Activated CD4-positive, alpha-beta T cell treated with anti-CD3 and anti-CD28 coated beads, Interleukin-2, amount 10 ng/mL, durations not matched to agents 24 days and 14 days (primary cell): ENCODE data around the gene TMEM176A. TPM values are rescaled to one million over a fixed set of nuclear protein-coding genes. Genes with fewer than 3 reads are reported as not detected.

Experiments used
- DNase-seq: peaks from one replicate; pipeline ENCODE4 v3.0.0; 2022
- H3K27ac Mint-ChIP-seq: one replicate; pipeline ENCODE4 v1.8.0; 2022; ENCODE audit warnings: mild to moderate bottlenecking, mixed read lengths
- H3K27me3 Mint-ChIP-seq: one replicate; pipeline ENCODE4 v1.8.0; 2022; ENCODE audit warnings: mixed read lengths
- H3K36me3 Mint-ChIP-seq: one replicate; pipeline ENCODE4 v1.8.0; 2022; ENCODE audit warnings: low read depth, mild to moderate bottlenecking, mixed read lengths
- H3K4me1 Mint-ChIP-seq: one replicate; pipeline ENCODE4 v1.8.0; 2021; ENCODE audit warnings: mixed read lengths
- H3K4me3 Mint-ChIP-seq: one replicate; pipeline ENCODE4 v1.8.0; 2022; ENCODE audit warnings: mild to moderate bottlenecking, moderate library complexity, mixed read lengths
- H3K9me3 Mint-ChIP-seq: one replicate; pipeline ENCODE4 v1.8.0; 2021; ENCODE audit warnings: mixed read lengths
- intact Hi-C: fragments of 100-400 bp; cut with micrococcal nuclease; formaldehyde crosslinking; loops from one replicate; pipeline ENCODE4 v1.15.1; 2023
- total RNA-seq: library from RNA; stranded (reverse); gene quantifications from 2 replicates; pipeline ENCODE4 v1.2.3, GENCODE V29; 2022

TMEM176A gene
- total RNA-seq, 1 donor from 2014 or later, result not detected

DNA sequence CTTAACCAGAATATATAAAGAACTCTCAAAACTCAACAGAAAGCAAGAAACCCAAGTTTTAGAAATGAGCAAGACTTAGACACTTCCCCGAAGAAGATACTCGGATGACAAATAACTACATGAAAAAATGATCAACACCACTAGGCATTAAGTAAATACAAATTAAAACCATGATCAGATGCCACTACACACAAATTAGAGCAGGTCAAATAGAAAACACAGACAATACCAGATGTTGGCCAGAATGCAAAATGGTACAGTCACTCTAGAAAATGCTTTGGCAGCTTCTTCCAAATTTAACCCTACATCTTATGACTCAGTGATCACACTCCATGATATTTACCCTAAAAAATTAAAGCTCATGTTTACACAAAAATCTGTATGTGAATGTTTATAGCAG lies 18.4 kb downstream of the TMEM176A start:
- no peaks in the 10 kb centered on the region for H3K36me3 Mint-ChIP-seq
- peaks cover 41% of the 10 kb centered on the region for H3K27me3 Mint-ChIP-seq

DNA sequence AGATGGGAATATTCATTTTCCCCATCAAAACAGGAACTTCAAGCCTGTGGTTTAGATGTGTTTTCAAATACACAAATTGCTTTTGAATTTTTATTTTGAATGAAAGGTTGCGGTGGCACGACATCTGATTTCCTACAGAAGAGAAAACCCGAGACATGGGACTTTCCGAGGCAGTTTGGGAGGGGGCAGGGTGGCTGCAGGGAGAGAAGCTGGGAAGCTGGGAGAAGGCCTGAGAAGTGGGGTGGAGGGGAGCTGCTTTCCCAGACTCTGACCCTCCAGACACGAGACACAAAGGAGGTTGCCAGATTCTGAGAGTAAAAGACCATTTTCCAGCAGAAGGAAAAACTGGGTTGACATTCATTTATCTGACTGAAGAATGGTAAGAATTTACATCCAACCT lies 19.6 kb downstream of the TMEM176A start:
- peaks cover 17% of the 10 kb centered on the region for H3K9me3 Mint-ChIP-seq

More for the DNA sequence above, 18.4 kb downstream of the TMEM176A start:
- Mint-ChIP-seq H3K9me3 (peaks cover 24% of the 10 kb centered on the region), H3K27ac (no peak overlapping the region), H3K4me1 (no peaks in the 10 kb centered on the region), H3K4me3 (no peak overlapping the region)
- intact Hi-C loops, result no loop called here
- no peak for DNase-seq

DNA sequence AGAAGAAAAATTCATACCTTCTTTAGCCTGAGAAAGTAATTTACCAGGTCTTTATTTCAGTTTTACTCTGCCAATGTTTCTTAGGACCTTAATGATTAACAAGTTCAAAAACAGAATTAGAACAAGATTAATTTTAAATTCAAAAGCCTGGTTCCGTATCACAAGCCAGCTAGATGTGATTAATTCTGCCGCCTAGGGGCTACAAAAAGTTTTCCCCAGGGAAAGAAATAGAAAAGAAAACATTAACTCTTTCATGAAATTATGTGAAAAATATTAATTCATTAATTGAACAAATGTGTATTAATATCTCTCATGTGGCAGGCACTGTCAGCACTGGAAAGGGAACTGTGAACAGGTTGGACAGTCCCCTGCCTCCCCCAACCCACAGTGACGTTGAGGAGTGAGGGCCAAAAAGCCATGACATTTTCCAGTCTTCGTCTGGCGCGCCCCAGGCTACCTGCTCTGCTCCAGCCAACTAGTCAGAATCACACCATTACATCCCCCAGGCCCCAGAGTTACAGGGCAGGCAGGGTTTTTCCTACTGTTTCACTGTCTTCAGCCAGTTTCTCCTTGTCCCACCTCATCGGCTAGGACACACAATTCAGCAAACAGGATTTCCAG lies 20.1 kb downstream of the TMEM176A start:
- DNase-seq, result no peak
- no peaks in the 10 kb centered on the region for H3K36me3 Mint-ChIP-seq
- H3K4me3 Mint-ChIP-seq, result no peak overlapping the region
- intact Hi-C loops, result no loop called here
- peaks cover 17% of the 10 kb centered on the region for H3K9me3 Mint-ChIP-seq
- no peak overlapping the region for H3K27ac Mint-ChIP-seq
- peaks cover 40% of the 10 kb centered on the region for H3K27me3 Mint-ChIP-seq
- H3K4me1 Mint-ChIP-seq, result no peaks in the 10 kb centered on the region

More for the DNA sequence above, 19.6 kb downstream of the TMEM176A start:
- H3K27me3 Mint-ChIP-seq, result peaks cover 41% of the 10 kb centered on the region
- H3K4me3 Mint-ChIP-seq, result no peak overlapping the region
- H3K36me3 Mint-ChIP-seq, result no peaks in the 10 kb centered on the region
- DNase-seq, result no peak
- H3K4me1 Mint-ChIP-seq, result no peaks in the 10 kb centered on the region
- H3K27ac Mint-ChIP-seq, result no peak overlapping the region
- intact Hi-C loops, result no loop called here

DNA sequence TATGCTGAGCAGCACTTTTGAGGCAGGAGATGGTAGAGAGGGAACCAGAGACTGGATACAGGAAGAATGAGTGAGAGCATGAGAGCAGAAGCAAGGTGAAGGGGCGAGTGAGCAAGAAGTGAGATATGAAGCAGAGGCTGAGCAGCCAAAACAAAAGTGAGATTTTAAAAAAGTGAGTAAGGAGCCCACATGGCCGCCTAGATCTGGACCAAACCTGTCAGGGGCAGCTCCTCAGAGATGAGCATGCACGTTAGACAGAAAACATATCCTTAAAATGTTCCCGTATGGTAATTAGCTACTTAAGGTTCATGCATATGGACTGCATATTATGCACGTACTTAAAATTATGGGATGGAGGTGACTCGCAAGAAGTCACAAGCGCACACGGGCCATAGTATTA lies 22.5 kb downstream of the TMEM176A start:
- Mint-ChIP-seq H3K4me1 (no peaks in the 10 kb centered on the region), H3K4me3 (no peak overlapping the region), H3K36me3 (no peaks in the 10 kb centered on the region), H3K27me3 (peaks cover 36% of the 10 kb centered on the region), H3K9me3 (peaks cover 6% of the 10 kb centered on the region), H3K27ac (no peak overlapping the region)
- no peak for DNase-seq
- intact Hi-C loops, result no loop called here

DNA sequence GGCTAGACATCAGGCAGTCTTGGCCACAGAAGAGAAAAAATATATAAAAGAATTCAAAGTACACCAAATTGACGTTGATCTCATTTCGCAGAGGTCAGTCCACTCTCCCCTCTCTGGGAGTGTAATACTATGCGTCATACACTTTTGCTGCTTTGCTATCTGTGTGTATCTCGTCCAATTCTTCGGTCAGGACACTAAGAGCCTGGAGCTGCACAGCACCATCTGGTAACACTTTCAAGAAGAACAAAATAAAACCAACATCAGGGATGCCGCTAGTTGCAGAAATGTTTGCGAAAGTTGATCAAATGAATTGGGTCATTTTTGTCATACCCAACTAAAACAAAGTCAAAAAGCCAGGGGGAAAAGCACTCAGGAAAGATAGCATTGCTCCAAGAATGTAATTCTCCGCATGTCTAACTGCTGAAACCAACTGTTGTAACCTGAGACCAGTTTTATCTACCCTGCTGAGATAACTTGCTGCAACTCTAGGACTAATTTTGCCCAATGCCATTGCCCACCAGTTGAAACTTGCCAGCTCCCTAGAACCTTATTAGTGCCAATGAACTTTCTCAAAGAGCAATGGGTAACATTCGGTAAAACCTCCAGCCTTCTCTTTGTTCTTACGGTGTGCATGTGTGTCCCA lies 23.0 kb downstream of the TMEM176A start:
- intact Hi-C loops, result no loop called here
- Mint-ChIP-seq H3K36me3 (no peaks in the 10 kb centered on the region), H3K27me3 (peaks cover 32% of the 10 kb centered on the region), H3K4me1 (no peaks in the 10 kb centered on the region), H3K4me3 (no peak overlapping the region), H3K9me3 (peaks cover 5% of the 10 kb centered on the region), H3K27ac (no peak overlapping the region)
- DNase-seq, result no peak

DNA sequence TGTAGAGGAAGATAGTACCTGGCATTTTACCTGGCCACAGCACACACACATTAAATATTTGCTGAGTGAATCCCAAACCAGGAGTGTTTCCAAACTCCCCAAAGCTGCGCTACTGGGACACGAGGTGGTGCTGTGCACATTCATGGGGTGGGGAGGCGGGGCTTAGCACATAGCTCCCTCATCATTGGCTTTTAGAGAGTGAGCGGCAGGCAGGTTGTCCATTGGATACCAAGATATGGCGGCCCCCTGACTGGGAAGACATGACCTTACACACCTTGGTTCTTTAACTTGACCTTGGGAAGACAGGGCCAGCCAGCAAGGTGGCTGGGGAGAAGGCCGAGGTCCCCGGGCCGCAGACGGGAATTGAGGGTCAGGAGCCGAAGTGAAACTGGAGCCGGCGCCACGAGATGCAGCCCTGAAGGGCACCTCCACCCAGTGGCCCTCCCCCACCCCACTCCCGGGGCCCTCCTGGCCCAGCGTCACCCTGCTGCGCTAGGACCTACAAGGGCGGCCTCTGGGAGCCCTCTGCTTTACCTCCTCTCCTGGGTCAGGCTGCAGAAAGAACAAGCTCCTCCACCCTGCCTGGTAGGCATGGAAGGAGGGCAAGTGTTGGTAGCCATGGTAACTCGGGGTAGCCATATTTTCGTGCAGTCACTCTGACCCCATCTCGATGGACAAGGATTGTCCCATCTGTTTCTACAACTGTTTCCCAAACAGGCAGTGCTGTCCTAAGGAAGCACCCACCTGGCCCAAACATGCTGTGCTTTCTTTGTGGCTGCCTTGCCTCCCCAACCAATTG lies 24.0 kb downstream of the TMEM176A start:
- intact Hi-C loops, result no loop called here
- no peak for DNase-seq
- Mint-ChIP-seq H3K4me1 (no peaks in the 10 kb centered on the region), H3K36me3 (no peaks in the 10 kb centered on the region), H3K27ac (no peak overlapping the region), H3K27me3 (peaks cover 26% of the 10 kb centered on the region), H3K9me3 (no peaks in the 10 kb centered on the region), H3K4me3 (no peak overlapping the region)

DNA sequence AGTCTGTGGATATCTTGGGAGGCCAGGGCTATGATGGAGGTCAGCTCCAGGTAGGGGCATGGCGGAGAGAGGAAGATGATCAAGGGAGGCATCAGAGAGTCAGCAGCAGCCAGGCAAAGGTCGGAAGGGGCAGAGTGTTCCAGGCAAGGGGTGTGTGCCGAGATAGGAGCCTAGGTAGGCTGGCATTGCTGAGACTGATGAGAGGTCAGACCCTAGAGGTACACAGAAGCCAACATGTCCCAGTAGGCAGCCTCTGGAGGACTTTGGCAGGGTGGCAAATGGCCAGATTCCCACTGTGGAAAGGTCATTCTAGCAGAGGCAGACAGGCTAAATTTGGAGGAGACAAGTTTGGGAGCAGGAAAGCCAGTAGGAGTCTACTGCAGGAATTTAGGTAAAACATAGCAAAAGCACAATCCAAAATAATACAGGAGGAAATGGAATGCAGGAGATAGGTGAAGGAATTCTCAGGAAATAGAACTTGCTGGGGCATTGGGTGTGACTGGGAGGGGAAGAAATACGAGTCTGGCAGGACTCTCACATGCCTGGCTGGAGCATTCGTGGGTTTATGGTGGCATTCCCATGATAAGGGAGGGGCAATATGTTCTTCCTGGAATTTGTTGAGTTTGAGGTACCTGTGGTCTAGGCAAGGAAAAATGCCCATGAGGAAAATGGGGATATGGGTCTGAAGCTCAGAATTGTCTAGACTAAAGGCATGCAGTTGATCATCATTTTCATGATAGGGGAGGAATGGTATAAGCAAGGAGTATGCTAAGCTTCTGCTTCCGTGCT lies 25.7 kb downstream of the TMEM176A start:
- H3K27ac Mint-ChIP-seq, result no peak overlapping the region
- H3K4me3 Mint-ChIP-seq, result no peak overlapping the region
- intact Hi-C loops, result no loop called here
- H3K9me3 Mint-ChIP-seq, result no peaks in the 10 kb centered on the region
- H3K27me3 Mint-ChIP-seq, result peaks cover 30% of the 10 kb centered on the region
- no peaks in the 10 kb centered on the region for H3K36me3 Mint-ChIP-seq
- H3K4me1 Mint-ChIP-seq, result no peaks in the 10 kb centered on the region
- DNase-seq, result no peak

DNA sequence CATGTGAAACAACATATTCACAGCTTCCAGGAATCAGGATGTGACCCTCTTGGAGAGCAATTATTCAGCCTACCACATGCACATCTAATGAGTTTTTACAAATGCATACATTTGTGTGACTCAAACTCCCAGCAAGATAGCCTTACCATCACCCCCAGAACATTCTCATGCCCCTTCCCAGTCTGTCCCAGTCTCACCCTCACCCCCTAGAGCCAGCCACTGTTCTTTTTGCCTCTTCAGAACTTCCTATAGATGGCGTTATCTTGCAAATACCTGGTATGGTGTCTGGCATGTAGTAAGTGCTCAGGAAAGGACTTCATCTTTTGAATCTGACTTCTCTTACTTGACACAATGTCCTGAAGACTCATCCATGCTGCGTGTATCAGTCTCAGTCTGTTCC lies 27.8 kb downstream of the TMEM176A start:
- no peaks in the 10 kb centered on the region for H3K36me3 Mint-ChIP-seq
- H3K27me3 Mint-ChIP-seq, result peaks cover 28% of the 10 kb centered on the region
- intact Hi-C loops, result no loop called here
- DNase-seq, result no peak
- no peaks in the 10 kb centered on the region for H3K4me1 Mint-ChIP-seq
- no peak overlapping the region for H3K27ac Mint-ChIP-seq
- H3K4me3 Mint-ChIP-seq, result no peak overlapping the region
- no peaks in the 10 kb centered on the region for H3K9me3 Mint-ChIP-seq

DNA sequence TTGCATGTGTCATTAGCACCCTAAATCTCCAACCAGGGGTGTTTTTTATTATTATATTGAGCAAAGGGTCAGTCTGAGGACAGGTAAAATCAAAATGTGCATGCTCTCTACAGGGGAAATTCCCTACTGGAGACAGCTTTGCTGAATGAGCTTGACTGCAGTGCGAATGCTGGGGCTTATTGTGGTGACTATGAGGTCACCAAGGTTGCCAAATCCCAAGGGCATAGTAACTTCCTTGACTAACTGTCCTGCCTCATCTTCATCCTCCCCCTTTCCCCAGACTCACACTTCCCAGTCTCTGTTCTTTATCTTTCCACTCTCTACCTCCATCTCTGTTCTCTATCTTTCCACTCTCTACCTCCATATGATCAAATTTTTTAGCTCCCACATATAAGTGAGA lies 28.9 kb downstream of the TMEM176A start:
- intact Hi-C loops, result no loop called here
- H3K27me3 Mint-ChIP-seq, result peaks cover 35% of the 10 kb centered on the region

DNA sequence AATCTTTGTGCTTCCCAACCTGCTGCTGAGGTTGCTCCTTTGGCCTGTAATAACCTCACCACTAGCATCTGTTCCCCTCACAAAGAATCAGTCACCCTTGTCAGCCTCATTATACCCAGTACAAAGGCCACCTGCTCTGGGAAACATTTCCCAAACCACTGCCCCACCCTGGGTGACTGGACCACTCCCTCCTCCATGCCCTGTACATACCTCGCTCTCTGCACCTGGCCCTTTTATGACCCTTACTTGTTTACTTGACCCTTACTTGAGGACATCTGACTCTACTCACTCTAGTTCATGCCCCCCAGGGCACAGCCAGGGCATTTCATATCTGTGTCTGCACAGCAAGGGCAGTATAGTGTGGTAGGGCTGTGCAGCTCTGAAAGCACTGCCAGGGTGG lies 30.4 kb downstream of the TMEM176A start:
- DNase-seq, result no peak
- H3K4me3 Mint-ChIP-seq, result no peak overlapping the region
- intact Hi-C loops, result no loop called here
- H3K9me3 Mint-ChIP-seq, result no peaks in the 10 kb centered on the region
- H3K36me3 Mint-ChIP-seq, result no peaks in the 10 kb centered on the region
- peaks cover 41% of the 10 kb centered on the region for H3K27me3 Mint-ChIP-seq
- no peaks in the 10 kb centered on the region for H3K4me1 Mint-ChIP-seq
- no peak overlapping the region for H3K27ac Mint-ChIP-seq

More for the DNA sequence above, 28.9 kb downstream of the TMEM176A start:
- Mint-ChIP-seq H3K36me3 (no peaks in the 10 kb centered on the region), H3K27ac (no peak overlapping the region), H3K9me3 (no peaks in the 10 kb centered on the region), H3K4me3 (no peak overlapping the region), H3K4me1 (no peaks in the 10 kb centered on the region)
- DNase-seq, result no peak

DNA sequence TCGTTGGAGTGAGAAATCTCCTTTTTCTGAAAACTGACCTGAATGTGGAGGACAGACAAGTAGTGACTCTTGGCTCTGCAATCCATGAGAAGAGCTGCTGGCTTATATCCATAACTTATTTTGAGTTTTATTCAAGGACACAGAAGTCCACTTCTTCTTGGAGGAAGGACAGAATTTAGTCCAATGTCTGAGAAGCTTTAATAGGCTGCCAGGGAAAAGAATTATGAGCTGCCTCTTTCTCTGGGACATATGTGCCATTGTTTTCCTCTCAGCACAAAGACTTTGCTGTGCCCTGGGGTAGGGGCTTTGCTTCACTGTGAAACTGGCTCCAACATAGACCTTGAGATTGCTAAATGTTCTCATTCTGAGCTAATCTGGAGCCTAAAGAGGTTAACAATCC lies 31.3 kb downstream of the TMEM176A start:
- no peaks in the 10 kb centered on the region for H3K36me3 Mint-ChIP-seq
- H3K9me3 Mint-ChIP-seq, result no peaks in the 10 kb centered on the region
- peaks cover 36% of the 10 kb centered on the region for H3K27me3 Mint-ChIP-seq
- H3K4me1 Mint-ChIP-seq, result no peaks in the 10 kb centered on the region
- H3K27ac Mint-ChIP-seq, result no peak overlapping the region
- intact Hi-C loops, result no loop called here
- DNase-seq, result no peak
- no peak overlapping the region for H3K4me3 Mint-ChIP-seq

DNA sequence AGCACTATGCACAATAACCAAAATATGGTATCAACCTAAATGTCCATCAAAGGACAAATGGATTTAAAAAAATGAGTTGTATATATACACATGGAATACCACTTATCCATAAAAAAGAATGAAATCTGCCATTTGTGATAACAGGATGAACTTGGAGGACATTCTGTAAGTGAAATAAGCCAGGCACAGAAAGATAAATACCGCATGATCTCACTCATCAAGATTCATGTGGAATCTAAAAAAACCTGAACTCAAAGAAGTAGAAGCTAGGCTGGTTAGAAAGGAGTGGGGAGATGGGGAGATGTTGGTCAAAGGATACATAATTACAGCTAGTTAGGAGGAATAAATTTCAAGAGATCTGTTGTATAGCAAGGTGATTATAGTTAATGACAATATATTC lies 34.5 kb downstream of the TMEM176A start:
- H3K36me3 Mint-ChIP-seq, result no peaks in the 10 kb centered on the region
- intact Hi-C loops, result no loop called here
- DNase-seq, result no peak
- H3K27me3 Mint-ChIP-seq, result peaks cover 30% of the 10 kb centered on the region
- H3K4me1 Mint-ChIP-seq, result no peaks in the 10 kb centered on the region
- H3K27ac Mint-ChIP-seq, result no peak overlapping the region
- H3K4me3 Mint-ChIP-seq, result no peak overlapping the region
- no peaks in the 10 kb centered on the region for H3K9me3 Mint-ChIP-seq

DNA sequence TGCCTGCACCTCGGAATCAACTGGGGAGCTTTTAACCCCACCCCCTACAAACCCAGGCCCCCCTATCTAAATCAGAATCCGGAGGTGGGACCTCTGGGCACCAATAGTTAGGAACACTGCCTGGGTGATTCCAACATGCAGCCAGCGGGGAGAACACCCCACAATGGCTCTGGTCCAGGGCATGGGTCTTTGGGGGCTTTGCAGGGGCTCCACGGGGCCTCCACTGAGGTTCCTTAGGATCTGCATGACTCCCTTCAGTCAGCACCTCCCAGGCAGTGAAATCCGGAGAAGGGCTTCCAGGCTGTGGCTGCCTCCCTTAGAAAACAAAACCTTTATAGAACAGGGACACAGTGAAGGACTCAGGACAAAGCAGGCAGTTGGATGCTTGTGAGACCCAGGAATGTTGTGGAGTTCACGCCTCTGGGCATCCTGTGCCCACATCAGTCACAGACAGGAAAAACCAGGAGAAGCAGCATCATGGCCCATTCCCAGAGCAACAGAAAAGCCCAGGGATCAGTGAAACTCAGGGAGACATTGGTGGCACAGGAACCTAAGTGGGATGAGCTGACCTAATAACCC lies 35.2 kb downstream of the TMEM176A start:
- H3K36me3 Mint-ChIP-seq, result no peaks in the 10 kb centered on the region
- intact Hi-C loops, result no loop called here
- H3K4me3 Mint-ChIP-seq, result no peak overlapping the region
- H3K4me1 Mint-ChIP-seq, result no peaks in the 10 kb centered on the region
- no peaks in the 10 kb centered on the region for H3K9me3 Mint-ChIP-seq
- no peak for DNase-seq
- peaks cover 27% of the 10 kb centered on the region for H3K27me3 Mint-ChIP-seq
- H3K27ac Mint-ChIP-seq, result no peak overlapping the region
